Panc1 (cell line): Measurements from ENCODE around the gene LTO1. TPM values are rescaled to one million over a fixed set of nuclear protein-coding genes. Genes with fewer than 3 reads are reported as not detected.
A peak's percentile ranks its signal among the peaks of the same experiment; 100 is the strongest.

Source experiments
- ATAC-seq: fragments of 200-7000 bp; cut with Tn5 transposase; 2 replicates; pipeline ENCODE4 v1.9.1; 2020; ENCODE audit warnings: mild to moderate bottlenecking, moderate library complexity
- BruUV-seq: library from RNA; stranded (reverse); fragments of 400-500 nt; replicated peaks from 2 replicates; lab custom pipeline; 2021; lab: Mats Ljungman, UMichigan
- CTCF ChIA-PET: fragments of 300-600 bp; sonication (Branson Sonifier 250); formaldehyde crosslinking; loops from one replicate; lab custom pipeline; 2022; ENCODE audit warnings: antibody characterized with exemption; lab: Charles Lee
- POLR2A ChIA-PET: fragments of 300-600 bp; sonication (Branson Sonifier 250); formaldehyde crosslinking; loops from one replicate; lab custom pipeline; 2022; ENCODE audit warnings: antibody characterized with exemption; lab: Charles Lee
- DNase-seq: peaks from one replicate; pipeline ENCODE4 v3.0.0-alpha.2; 2010; ENCODE audit warnings: low read depth, low spot score
- H3K27ac ChIP-seq: 2 replicates; pipeline ENCODE4 v1.5.1; 2011; ENCODE audit warnings: mild to moderate bottlenecking, low read length, inconsistent platforms
- H3K27me3 ChIP-seq: fragments of 200-500 bp; sonication (Bioruptor generic); 2 replicates; pipeline ENCODE4 v1.6.0; 2014; ENCODE audit warnings: low read length, inconsistent platforms; ENCODE audit not compliant: control insufficient read depth, insufficient read depth
- H3K36me3 ChIP-seq: fragments of 200-500 bp; sonication (Bioruptor generic); 2 replicates; pipeline ENCODE4 v1.5.1; 2014; ENCODE audit warnings: inconsistent platforms, mild to moderate bottlenecking, low read length, moderate library complexity; ENCODE audit not compliant: control insufficient read depth, insufficient read depth
- H3K4me1 ChIP-seq: 2 replicates; pipeline ENCODE4 v1.5.1; 2011; ENCODE audit warnings: inconsistent platforms, mild to moderate bottlenecking, low read length, moderate library complexity; ENCODE audit not compliant: control insufficient read depth, insufficient read depth
- H3K4me3 ChIP-seq, 2 experiments: 2 replicates each; pipeline ENCODE4 v1.5.1; 2011 to 2012; ENCODE audit warnings: low read depth in 2 of 2, low read length in 2 of 2, mild to moderate bottlenecking in 2 of 2, inconsistent platforms in 1 of 2, moderate library complexity in 1 of 2
- H3K9me3 ChIP-seq: fragments of 200-500 bp; sonication (Bioruptor generic); 2 replicates; pipeline ENCODE4 v1.5.1; 2014; ENCODE audit warnings: low read depth, mild to moderate bottlenecking, inconsistent platforms, low read length, moderate library complexity; ENCODE audit not compliant: control insufficient read depth, insufficient read depth
- CTCF ChIP-seq: fragments of 450-650 bp; IDR thresholded peaks from 2 replicates; pipeline ENCODE4 v1.5.1; 2017; ENCODE audit warnings: mild to moderate bottlenecking
- POLR2AphosphoS5 ChIP-seq: IDR thresholded peaks from 2 replicates; pipeline ENCODE4 v1.6.1; 2012; ENCODE audit warnings: mild to moderate bottlenecking, low read depth, low read length, moderate library complexity
- REST ChIP-seq, 2 experiments: IDR thresholded peaks; 2 replicates each; pipeline ENCODE4 v1.6.1; 2011 to 2012; ENCODE audit warnings: low read depth in 2 of 2, control low read depth in 1 of 2, low read length in 1 of 2, mild to moderate bottlenecking in 1 of 2, moderate library complexity in 1 of 2; ENCODE audit not compliant: insufficient read depth in 1 of 2
- SIN3A ChIP-seq: IDR thresholded peaks from 2 replicates; pipeline ENCODE4 v1.6.1; 2012; ENCODE audit warnings: low read depth, mild to moderate bottlenecking, low read length, moderate library complexity, borderline replicate concordance; ENCODE audit not compliant: insufficient read depth
- TCF7L2 ChIP-seq: IDR thresholded peaks from 2 replicates; pipeline ENCODE4 v1.6.1; 2011; ENCODE audit warnings: mild to moderate bottlenecking, low read depth, low read length, inconsistent platforms
- in situ Hi-C: cut with HindIII; loops from 2 replicates; pipeline ENCODE4 v1.10.0; 2016; ENCODE audit warnings: low sequenced_read_pairs, low pct_unique_long_range_greater_than_20kb
- intact Hi-C: fragments of 100-400 bp; cut with micrococcal nuclease; formaldehyde crosslinking; loops from one replicate; pipeline ENCODE4 v1.10.0; 2022; ENCODE audit not compliant: unreplicated experiment
- total RNA-seq: library from RNA; stranded (reverse); gene quantifications from one replicate; pipeline ENCODE4 v1.2.1, GENCODE V29; 2021; ENCODE audit not compliant: unreplicated experiment

LTO1 gene
- total RNA-seq, 1 experiment from 2014 or later = 28.7 TPM

- Histone ChIP-seq H3K4me1 (peaks cover 30% of the 10 kb centered on the region), H3K27me3 (no peaks in the 10 kb centered on the region), H3K9me3 (no peaks in the 10 kb centered on the region), H3K27ac (peak overlapping the region; percentile 53), H3K4me3 (peak overlapping the region in 1 of 2 experiments; percentile 23; a peak in 2 of 4 replicates), H3K36me3 (peaks cover 12% of the 10 kb centered on the region)
- TF ChIP-seq CTCF = no peak
- TF ChIP-seq TCF7L2 = peak; percentile 52; the same call in 1 of the 2 replicates
- TF ChIP-seq REST (IDR thresholded peaks at IDR 0.05; ENCODE audit: insufficient read depth in 1 of 2, low read depth in 2 of 2, low read length in 1 of 2) = no peak
- TF ChIP-seq POLR2AphosphoS5 = peak; percentile 85
- 0 out of 2 replicates have a peak, but pooled peaks have one; percentile 51 for TF ChIP-seq SIN3A
- DNase-seq (no peak), ATAC-seq (peak; percentile 75)
- ChIA-PET CTCF (no interaction called here), POLR2A (no interaction called here)
- no TSS peak for BruUV-seq
- intact Hi-C loops (no loop called here), in situ Hi-C loops (no loop called here)
Measured at GRCh38 chr11:69654660-69655478, 20.3 kb downstream of the LTO1 start.

GRCh38 chr11:69654001-69654659, 21.0 kb downstream of the LTO1 start:
- no peaks in the 10 kb centered on the region for H3K27me3 ChIP-seq
- DNase-seq (no peak), ATAC-seq (peak; percentile 44)
- in situ Hi-C loops = no loop called here
- ChIA-PET CTCF (no interaction called here), POLR2A (interaction anchor here (0.7 kb wide), 1 partner anchor 603 kb away, joined by 3 read pairs; no protein-coding TSS in a partner anchor)
- TF ChIP-seq SIN3A = no peak
- no peak for TF ChIP-seq TCF7L2
- no peak for TF ChIP-seq REST (IDR thresholded peaks at IDR 0.05; ENCODE audit: insufficient read depth in 1 of 2, low read depth in 2 of 2, low read length in 1 of 2)
- TF ChIP-seq POLR2AphosphoS5 = no peak
- TF ChIP-seq CTCF = no peak
- no peaks in the 10 kb centered on the region for H3K9me3 ChIP-seq
- H3K4me3 ChIP-seq = peak overlapping the region in 1 of 2 experiments; percentile 23; a peak in 1 of 4 replicates
- intact Hi-C loops = no loop called here
- BruUV-seq = no TSS peak
- H3K27ac ChIP-seq = peak overlapping the region; percentile 29
- peaks cover 15% of the 10 kb centered on the region for H3K36me3 ChIP-seq
- peaks cover 33% of the 10 kb centered on the region for H3K4me1 ChIP-seq
